ENCODE measurements around the gene LRMDA.

DNA sequence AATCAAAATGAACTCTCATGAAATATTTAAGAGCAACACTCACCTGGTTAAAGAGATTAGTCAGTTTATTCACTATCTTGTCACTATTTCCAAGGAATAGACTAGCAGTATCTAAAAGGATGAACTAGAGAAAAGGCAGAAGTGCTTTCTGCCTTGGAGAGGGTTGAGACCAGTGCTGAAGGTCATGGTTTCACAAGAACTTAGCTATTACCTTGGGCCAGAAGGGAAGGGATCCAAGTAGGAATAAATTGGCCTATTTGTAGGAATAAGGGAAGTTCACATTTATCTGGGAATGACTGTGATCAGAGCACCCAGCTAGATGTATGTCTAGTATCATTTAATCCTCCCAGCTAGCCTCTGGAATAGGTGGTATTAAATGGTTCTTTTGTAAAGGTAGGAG, 347.2 kb downstream of the LRMDA start:
- no peak for TF ChIP-seq PHF8 (conservative IDR thresholded peaks at IDR 0.05; ENCODE audit: low read depth, low read length)
- TF ChIP-seq, protein P1, sequence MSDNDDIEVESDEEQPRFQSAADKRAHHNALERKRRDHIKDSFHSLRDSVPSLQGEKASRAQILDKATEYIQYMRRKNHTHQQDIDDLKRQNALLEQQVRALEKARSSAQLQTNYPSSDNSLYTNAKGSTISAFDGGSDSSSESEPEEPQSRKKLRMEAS (IDR thresholded peaks at IDR 0.05) = no peak
- TF ChIP-seq, protein P2, sequence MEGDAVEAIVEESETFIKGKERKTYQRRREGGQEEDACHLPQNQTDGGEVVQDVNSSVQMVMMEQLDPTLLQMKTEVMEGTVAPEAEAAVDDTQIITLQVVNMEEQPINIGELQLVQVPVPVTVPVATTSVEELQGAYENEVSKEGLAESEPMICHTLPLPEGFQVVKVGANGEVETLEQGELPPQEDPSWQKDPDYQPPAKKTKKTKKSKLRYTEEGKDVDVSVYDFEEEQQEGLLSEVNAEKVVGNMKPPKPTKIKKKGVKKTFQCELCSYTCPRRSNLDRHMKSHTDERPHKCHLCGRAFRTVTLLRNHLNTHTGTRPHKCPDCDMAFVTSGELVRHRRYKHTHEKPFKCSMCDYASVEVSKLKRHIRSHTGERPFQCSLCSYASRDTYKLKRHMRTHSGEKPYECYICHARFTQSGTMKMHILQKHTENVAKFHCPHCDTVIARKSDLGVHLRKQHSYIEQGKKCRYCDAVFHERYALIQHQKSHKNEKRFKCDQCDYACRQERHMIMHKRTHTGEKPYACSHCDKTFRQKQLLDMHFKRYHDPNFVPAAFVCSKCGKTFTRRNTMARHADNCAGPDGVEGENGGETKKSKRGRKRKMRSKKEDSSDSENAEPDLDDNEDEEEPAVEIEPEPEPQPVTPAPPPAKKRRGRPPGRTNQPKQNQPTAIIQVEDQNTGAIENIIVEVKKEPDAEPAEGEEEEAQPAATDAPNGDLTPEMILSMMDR (IDR thresholded peaks at IDR 0.05; ENCODE audit: control extremely low read depth in 1 of 3, insufficient read depth in 1 of 3, low read depth in 1 of 3, low read length in 3 of 3) = no peak
- no peak for TF ChIP-seq EP300 (IDR thresholded peaks at IDR 0.05; ENCODE audit: borderline replicate concordance in 1 of 2, low read depth in 2 of 2, low read length in 2 of 2)
